Stimulated activated CD4-positive, alpha-beta T cell treated with anti-CD3 and anti-CD28 coated beads, Interleukin-12 subunit alpha, Interleukin-12 subunit beta, amount 100 ng/mL, for 48 hours (primary cell): ENCODE measurements around the gene CDK4.
"Not testable (repeated sequence)": the region's sequence is repeated elsewhere in the genome, so short reads cannot be mapped to it uniquely, and the experiment has no call there.

Source experiments
- DNase-seq, 3 donors: peaks; one replicate each; pipeline ENCODE4 v3.0.0-alpha.2; 2020; ENCODE audit warnings: low read depth in 2 of 3, low spot score in 1 of 3

The CDK4 gene

GRCh38 chr12:57715036-57715748 is 36.9 kb downstream of the CDK4 start:
- DNase-seq, result not testable (repeated sequence)

DNA sequence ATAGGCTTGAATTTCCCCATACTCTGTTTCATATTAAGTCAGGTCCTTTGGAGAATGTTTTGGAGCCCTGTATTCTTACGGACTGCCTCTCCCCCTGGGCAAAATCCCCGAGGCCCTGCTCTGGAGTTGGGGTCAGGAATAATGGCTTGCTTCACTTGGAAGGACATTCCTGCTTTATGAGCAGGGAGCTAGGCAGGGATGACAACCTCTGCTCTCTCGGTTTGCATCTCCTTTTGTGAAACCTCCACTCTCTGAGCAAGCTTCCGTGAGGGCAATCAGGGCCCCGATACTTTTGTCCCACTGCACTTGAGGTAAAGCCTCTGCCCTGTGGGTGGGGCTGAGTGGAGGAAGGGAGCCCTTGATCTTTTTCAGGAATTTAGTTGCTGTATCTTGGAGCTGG is 38.9 kb downstream of the CDK4 start:
- DNase-seq, result no peak

- no peak for DNase-seq
Measured at GRCh38 chr12:57712701-57713100, 39.4 kb downstream of the CDK4 start.

GRCh38 chr12:57708296-57708695 is 43.8 kb downstream of the CDK4 start:
- DNase-seq, result no peak

DNA sequence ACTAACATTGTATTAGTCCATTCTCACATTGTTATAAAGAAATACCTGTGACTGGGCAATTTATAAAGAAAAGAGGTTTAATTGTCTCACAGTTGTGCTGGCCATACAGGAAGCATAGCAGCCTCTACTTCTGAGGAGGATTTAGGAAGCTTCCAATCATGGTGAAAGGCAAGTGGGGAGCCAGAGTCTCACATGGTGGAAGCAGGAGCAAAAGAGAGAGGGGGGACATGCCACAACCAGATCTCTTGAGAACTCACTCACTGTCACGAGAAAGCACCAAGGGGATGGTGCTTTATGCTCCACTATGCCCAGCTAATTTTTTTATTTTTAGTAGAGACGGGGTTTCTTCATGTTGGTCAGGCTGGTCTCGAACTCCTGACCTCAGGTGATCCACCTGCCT is 44.9 kb downstream of the CDK4 start:
- DNase-seq, result no peak

GRCh38 chr12:57700317-57700716 is 51.8 kb downstream of the CDK4 start:
- no peak for DNase-seq

DNA sequence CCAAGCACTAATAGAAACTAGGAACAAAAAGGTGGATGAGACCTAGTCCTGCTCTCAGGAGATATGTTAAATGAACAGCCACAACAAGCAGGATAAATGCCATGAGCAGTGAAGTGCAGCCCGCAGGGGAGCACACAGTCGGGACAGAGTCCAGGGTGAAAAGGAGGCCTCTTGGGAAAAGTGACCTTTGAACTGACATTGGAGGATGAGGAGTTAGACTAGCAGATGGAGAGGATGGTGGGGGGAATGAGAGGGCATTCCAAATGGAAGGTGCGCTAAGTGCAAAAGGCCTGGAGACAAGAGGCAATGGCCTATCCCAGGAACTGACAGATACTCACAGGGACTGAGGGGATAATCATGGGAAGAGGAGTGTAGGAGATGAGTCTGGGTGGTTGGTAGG is 53.7 kb downstream of the CDK4 start:
- DNase-seq, result no peak
